K562 (cell line): ENCODE data around the gene MMAB. TPM values are rescaled to one million over a fixed set of nuclear protein-coding genes. Genes with fewer than 3 reads are reported as not detected.

ENCODE experiments used
- MGA ChIP-seq: fragments of 450-650 bp; IDR thresholded peaks from 2 replicates; pipeline ENCODE4 v1.6.1; 2016; ENCODE audit warnings: mild to moderate bottlenecking, moderate library complexity
- SNIP1 ChIP-seq: fragments of 450-650 bp; IDR thresholded peaks from 2 replicates; pipeline ENCODE4 v1.7.1; 2017; ENCODE audit warnings: low read depth, mild to moderate bottlenecking
- TGIF2 ChIP-seq: sonication (generic); formaldehyde crosslinking; IDR thresholded peaks from 2 replicates; pipeline ENCODE4 v1.8.1; 2022; ENCODE audit warnings: mild to moderate bottlenecking, missing genetic modification reagents, moderate library complexity
- ZNF75A ChIP-seq: fragments of 450-650 bp; formaldehyde crosslinking; IDR thresholded peaks from 2 replicates; pipeline ENCODE4 v1.4.0; 2020; ENCODE audit warnings: mild to moderate bottlenecking
- polyA plus RNA-seq, 8 experiments: library from polyadenylated mRNA; depleted of rRNA in 4 of 8; stranded (reverse) in 5 of 8; unstranded in 3 of 8; fragments of >200 nt; fragmentation: Nextera tagmentation in 2 of 8; fragmentation: Illumina TruSeq in 1 of 8; extraction: Ambion mirVana in 2 of 8; extraction: Trizol in 1 of 8; gene quantifications; 2 replicates each; pipeline versions ENCODE4 v1.2.1 to v1.2.3, GENCODE V29; 2011 to 2014; ENCODE audit warnings: inconsistent platforms in 1 of 8, missing spikeins in 1 of 8
- total RNA-seq, 7 experiments: library from RNA; depleted of rRNA in 6 of 7; stranded (reverse); fragments of >200 nt in 6 of 7; fragmentation: Illumina TruSeq in 2 of 7; extraction: Trizol in 2 of 7; gene quantifications; 2 replicates each; pipeline versions ENCODE4 v1.2.1 to v1.2.3, GENCODE V29; 2011 to 2021; ENCODE audit warnings: low replicate concordance in 1 of 7
- TF ChIP-seq, protein P1 (sequence below): fragments of 450-650 bp; IDR thresholded peaks from one replicate; pipeline ENCODE4 v1.6.1; 2018; ENCODE audit warnings: mild to moderate bottlenecking, moderate library complexity; ENCODE audit not compliant: partially characterized antibody

MMAB gene
- total and polyA plus RNA-seq, 9 of the 15 experiments (the other 6 are each of a cell fraction or from before 2014, with no cell fraction given), result 9.5 to 76.1 (median 46.2) TPM

DNA sequence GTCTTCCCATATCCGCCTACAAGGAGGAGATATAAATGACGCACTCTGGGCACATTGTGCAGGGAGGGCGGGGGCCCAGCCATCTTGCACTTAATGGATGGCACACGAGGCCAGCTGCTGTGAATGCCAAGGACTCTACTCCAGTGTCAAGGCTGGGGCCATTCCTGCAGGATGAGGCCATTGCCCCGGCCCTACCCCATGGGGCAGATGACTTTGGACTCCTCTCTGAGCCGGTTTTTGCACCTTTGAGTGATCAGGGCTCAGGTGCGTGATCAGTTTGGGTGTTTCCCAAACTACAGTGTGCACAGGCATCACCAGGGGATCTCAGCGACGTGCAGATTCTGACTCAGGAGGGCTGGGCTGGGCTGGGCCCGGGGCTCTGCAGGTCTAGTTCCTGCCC, 16.1 kb downstream of the MMAB start (continued):
- no peak for TF ChIP-seq MGA
- TF ChIP-seq, protein P1, sequence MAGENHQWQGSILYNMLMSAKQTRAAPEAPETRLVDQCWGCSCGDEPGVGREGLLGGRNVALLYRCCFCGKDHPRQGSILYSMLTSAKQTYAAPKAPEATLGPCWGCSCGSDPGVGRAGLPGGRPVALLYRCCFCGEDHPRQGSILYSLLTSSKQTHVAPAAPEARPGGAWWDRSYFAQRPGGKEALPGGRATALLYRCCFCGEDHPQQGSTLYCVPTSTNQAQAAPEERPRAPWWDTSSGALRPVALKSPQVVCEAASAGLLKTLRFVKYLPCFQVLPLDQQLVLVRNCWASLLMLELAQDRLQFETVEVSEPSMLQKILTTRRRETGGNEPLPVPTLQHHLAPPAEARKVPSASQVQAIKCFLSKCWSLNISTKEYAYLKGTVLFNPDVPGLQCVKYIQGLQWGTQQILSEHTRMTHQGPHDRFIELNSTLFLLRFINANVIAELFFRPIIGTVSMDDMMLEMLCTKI, result no peak
- TF ChIP-seq TGIF2 (CRISPR knock-in tag), result no peak
- no peak for TF ChIP-seq SNIP1
- no peak for TF ChIP-seq ZNF75A (CRISPR knock-in tag)
- TF ChIP-seq, all 486 proteins: peak for 0
